ENCODE measurements around the gene HMGCLL1.

The HMGCLL1 gene

DNA sequence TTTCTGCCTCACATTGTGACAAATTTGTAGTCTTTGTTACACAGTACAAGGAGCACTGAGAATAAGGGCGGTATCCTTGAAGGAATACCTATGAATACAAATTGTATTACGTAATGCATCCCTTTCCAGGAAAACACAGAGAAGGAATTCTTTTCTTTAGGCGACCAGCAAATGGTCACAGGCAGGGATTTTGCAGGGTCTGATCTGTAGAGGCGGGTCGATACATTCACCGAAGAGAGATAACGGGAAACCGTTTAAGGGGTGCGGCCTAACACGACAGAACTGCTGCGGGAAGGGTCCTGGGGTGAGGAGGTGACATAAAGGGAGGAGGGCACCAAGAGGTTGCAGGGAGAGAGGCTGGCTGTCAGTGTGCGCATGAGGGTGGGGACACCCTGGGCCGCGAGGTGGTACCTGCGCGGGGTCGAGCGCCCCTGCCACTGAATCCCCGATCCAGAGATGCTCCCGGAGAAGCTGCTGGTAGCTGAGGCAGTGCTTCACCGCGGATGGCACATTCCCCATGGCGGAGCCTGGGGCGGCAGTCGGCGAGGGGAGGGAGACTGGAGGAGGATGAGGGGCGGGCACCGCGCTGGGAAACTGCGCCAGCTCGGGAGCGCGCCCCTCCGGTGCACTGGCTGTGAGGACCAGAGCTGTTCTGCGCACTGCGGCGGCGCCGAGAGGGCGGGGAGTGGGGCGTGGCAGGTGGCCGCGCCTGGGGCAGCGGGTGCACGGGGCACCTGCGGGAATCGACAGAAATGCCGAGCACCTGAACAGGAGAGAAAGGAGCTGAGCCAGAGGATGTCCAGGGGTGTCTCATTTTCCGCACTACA lies at the start of gene HMGCLL1:
HMGCLL1 (minus strand) TSS at position 656 of the 827 bp plus-strand sequence; CDS start at position 519, 137 bp downstream.
- peak; percentile 76 for DNase-seq

- DNase-seq: no peak
These were observed 43.0 kb upstream of the HMGCLL1 start for GRCh38 chr6:55621993-55622392.

DNA sequence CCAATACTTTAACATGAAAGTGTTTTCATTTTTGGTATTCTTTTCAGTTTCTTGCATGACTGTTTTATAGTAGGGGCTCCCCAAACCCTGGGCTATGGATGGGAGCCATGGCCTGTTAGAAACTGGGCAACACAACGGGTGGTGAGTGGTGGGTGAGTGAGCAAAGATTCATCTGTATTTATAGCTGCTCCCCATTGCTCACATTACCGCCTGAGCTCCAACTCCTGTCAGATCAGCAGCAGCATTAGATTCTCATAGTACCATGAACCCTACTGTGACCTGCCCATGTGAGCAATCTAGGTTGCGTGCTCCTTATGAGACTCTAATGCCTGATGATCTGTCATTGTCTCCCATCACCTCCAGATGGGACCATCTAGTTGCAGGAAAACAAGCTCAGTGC lies 42.3 kb upstream of the HMGCLL1 start:
- DNase-seq: no peak

GRCh38 chr6:55617272-55617671 lies 38.3 kb upstream of the HMGCLL1 start:
- peak; percentile 31 for DNase-seq

DNA sequence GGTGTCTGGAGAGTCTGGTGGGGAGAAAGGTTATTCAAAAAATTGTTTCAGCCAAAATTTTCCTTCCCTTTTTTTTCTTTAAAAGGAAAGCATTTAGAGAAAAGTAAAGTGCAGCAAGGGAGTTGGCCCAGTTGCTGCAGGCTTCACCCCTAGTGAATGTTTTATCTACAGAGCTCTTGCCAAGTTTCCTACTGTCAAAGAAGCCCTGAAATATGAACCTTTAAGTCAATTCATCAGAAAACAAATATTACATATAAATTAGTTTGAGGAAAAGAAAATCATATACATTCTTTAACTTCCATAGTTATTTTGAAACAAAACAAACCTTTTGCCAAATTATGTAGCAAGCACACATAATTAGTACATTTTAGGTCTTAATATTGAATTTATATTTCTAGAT lies 25.0 kb upstream of the HMGCLL1 start:
- no peak for DNase-seq

DNA sequence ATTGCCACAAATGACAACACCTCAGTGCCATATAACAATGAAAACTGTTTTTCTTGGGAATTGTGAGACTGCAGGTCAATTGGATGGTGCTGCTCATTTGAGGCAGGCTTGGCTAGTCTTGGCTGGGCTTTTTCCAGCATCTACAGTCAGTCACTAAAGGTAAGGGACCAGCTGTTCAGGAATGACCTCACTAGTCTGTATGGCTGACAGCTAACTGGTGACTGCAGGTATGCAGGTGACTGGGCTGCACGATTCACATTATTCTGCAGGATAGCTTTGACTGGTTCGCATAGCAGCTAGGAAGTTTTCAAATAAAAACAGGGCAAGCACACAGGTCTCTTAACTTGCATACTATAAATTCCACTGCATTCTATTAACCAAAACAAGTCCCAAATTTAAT lies 22.1 kb upstream of the HMGCLL1 start:
- DNase-seq: no peak

GRCh38 chr6:55594442-55594841 lies 15.4 kb upstream of the HMGCLL1 start:
- DNase-seq: no peak

DNA sequence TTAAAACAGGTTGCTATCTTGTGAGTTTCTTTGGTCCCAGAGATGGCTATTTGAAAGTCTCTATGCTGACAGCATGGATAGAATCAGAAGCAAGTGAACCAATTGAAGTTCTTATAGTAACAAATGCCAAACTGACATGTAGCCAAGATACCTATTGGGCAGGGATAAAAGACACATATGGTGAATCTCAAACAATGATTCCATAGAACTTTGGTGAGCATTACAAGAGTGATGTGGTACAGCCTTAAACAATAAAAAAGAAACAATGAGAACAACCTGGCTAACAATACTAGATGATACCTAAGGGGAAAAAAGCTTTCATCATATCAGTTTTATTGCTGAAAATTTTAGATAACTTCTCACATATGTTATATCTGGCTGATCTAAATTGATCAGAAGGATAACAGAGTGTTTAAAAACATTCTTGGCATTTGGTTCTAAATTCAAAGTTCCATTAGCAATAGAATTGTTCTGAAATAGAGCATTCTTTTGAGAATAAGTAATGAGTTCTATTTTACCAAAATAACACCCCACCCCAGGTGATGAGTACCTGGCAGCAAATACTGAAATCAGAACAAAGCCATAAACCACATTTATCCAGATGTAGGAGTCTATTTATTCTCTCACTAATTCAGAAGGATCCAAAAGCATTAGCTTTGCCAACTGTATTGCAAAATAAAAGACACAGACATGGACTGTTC lies 5.8 kb upstream of the HMGCLL1 start:
- DNase-seq: no peak

- DNase-seq: no peak
These were observed 2.2 kb downstream of the HMGCLL1 start for GRCh38 chr6:55576811-55577210.

GRCh38 chr6:55574556-55574955 lies 4.4 kb downstream of the HMGCLL1 start:
- DNase-seq: no peak

DNA sequence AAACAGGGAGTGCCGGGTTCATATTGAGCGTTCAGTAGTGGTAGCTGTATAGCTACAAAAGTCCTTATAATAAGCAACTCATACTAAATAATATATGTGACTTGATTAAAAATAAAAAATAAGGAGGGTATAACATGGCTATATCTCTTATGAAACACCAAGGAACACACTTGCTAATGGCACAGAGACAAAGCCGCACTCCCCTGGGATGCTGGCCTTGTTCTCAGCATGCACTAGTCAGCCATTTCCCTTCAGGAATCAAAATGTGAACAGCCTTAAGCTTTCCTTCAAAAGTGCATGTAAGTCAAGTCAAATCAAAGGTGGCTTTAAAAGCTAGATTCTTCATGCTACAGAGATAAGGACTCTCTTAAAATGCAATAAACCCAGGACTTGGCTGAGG lies 9.4 kb downstream of the HMGCLL1 start:
- DNase-seq: no peak

DNA sequence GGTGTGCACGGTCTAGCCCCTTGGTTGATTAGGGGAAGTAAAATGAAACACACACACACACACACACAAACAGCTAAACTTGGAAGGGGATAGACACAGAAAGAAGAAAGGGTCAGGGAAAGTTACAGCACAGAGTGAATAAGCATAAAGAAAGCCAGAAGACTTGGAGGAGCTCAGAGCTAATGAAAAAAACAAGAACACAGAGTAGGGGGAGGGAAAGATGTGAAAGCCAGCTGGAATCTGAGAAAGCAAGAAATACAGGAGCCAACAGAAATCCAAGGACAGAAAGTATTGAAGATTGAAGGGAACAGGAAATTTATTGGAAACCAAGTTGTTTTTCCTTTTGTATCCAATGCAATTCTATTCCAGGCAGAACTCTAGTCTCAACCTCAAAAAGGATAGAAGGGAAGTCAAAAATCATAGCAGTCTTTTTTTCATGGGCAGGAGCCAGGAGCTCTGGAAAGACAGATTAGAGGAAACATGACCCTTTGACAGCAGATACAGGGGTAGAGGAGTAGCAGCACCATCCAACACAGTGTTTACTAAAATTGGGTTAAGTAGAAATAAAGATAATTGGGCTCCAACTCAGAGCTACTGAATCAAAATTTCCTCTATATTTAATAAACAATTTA lies 10.1 kb downstream of the HMGCLL1 start:
- DNase-seq: no peak

DNA sequence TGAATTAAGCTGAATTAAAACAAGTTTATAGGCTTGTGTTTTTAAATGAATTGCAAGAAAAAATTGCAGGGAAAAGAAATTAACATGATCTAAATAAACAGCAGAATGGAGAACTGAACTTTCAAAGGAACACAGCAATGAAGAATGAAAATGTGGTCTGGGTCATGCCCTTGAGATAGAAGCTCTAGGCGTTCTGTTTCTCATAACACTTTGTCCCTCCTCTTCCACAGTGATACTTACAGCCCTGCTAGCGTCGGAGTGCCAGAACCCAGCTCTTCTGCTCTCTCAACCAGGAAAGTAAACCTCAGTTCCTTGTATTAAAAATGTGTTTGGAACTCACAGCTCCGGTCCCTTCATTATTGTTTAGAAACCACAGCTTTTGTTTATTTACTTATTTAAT lies 11.4 kb downstream of the HMGCLL1 start:
- no peak for DNase-seq

DNA sequence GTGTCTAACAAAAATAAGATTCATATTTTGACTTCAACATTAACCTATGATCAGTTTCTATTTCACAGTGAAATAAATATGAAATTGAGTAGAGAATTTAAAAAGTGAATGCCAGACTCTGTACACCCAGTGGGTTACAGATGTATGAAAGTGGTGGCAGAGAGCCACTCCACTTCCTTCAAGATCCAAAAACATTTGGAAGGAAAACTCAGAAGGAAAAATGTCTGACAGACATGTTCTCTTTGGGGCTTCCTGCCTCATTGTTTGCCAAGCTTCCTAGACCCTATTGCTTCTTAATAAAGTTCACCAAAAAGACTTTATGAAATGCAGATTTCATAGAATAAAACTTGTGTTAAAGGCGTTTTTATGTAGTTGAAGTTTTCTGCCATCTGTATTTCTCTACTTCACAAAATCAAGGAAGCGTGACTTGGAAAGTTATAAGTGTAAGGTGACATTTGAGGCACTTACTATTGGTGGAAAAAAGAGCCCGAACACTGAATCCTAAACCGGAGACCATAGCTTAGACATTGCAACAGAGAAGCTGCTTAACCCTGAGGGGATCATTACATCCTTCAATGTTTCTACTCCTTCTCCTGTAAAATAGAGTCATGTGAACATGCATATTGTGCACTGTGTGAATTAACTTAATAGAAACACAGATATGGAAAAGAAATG lies 12.8 kb downstream of the HMGCLL1 start:
- no peak for DNase-seq

- DNase-seq: no peak
These were observed 16.7 kb downstream of the HMGCLL1 start for GRCh38 chr6:55562318-55562717.

DNA sequence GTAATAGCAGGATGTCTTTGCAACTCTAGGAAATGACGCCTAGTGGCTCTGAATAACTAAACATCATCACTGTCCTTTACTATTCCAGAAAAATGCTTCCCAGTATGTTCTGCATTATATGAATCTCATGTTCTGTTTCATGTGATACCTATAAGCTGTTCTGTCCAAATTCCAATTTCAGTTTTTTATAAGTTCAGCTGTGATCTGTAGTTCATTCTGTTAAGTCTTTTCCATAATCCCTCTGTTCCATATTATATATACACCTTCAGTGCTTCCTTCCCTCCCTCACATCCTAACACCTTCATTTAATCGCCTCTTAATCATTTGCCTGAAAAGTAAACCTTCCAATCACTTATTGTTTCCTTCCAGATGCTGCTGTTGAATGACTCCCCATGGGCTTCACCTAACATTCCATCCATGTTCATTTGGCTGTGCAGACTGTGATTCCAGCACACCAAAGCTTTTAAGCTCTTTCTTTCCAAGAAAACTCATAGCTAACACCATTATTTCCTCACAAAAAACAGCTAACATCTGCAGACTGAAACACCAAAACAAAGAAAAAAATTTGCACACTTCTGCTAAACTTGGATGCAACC lies 18.6 kb downstream of the HMGCLL1 start:
- no peak for DNase-seq

DNA sequence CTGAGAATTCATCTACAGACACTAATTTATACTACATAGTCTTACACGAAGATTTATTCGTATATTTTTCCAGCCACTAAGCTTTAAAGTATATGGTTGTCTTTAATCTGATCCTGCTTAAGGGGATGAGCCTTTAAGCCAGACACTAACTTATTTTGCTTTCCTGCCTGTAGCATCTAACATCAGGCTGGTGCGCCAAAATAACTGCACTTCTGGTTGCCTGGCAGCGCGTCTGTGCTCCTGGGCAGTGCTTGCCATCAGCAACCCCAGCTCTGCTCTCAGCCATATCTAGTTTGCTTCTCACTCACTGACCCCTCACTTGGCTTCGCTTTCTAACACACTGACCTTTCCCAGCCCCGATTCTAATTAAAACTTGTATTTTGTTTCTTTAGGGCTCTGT lies 21.8 kb downstream of the HMGCLL1 start:
- no peak for DNase-seq

- DNase-seq: no peak
These were observed 33.2 kb downstream of the HMGCLL1 start for GRCh38 chr6:55545791-55546190.

DNA sequence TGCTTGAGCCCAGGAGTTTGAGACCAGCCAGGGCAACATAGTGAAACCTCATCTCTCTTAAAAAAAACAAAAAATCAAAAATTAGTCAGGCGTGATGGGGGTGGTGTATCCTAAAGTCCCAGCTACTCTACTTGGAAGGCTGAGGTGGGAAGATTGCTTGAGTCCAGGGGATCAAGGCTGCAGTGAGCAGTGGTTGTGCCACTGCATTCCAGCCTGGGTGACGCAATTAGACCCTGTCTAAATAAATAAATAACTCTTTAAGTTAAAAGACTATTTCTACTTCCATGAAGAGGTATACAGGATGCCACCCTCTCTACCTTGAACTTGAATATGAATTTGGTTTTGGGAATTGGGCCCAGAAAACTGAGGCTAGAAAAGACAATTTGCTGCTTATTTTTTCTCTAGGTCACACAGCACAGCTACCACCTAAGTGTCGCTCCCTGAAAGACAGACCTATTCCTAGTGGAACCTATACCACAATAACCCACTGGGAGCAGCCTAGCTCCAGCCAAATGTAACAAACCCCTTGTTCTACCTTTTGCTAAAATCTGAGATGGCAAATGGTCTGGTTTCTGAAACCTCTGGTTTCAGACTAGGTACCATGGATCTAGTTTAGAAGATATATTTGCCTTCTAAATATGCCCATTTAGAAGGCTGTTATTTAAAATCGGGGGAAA lies 35.2 kb downstream of the HMGCLL1 start:
- no peak for DNase-seq

DNA sequence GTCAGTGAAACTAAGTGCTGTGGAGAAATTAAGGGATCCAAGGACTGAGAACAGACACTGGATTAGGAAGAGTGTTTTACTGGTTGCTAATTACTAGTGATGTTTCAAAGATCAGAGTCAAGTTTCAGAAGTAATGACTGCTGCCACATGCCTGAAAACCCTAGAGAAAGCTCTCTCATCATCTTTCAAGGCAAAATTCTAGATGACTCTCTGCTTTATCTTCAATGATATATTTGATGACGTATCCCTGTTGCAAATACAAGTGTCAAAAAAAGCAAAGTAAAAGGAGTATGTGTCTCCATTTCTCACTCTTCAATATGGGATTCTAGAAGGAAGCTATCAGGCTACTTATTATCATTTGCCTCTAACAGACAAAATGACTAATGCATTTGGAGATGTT lies 38.0 kb downstream of the HMGCLL1 start:
- no peak for DNase-seq

GRCh38 chr6:55536391-55536956 lies 42.5 kb downstream of the HMGCLL1 start:
- DNase-seq: no peak

DNA sequence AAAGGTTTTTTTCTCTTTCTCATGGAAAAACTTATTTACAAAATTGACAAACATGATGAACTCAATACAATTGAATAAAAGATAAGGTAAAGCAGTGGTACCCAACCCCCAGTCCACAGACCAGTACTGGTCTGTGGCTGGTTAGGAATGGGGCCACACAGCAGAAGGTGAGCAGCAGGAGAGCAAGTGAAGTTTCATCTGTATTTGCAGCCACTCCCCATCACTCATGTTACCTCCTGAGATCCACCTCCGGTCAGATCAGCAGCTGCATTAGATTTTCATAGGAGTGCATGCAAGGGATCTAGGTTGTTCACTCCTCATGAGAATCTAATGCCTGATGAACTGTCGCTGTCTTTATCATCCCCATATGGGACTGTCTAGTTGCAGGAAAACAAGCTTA lies 47.5 kb downstream of the HMGCLL1 start:
- DNase-seq: no peak

All from NCI-H1105 (cell line).